Right atrium auricular region (tissue), 2 donors: ENCODE results near the gene PYHIN1. TPM values are rescaled to one million over a fixed set of nuclear protein-coding genes. Genes with fewer than 3 reads are reported as not detected.

ENCODE experiments used
- DNase-seq: peaks from one replicate; pipeline ENCODE4 v3.0.0-alpha.2; 2019; ENCODE audit warnings: low spot score
- H3K27ac ChIP-seq, 2 donors: fragments of 200-600 bp; sonication (generic); 1 replicate in 1 of 2; 2 replicates in 1 of 2; pipeline ENCODE4 v1.5.1; 2016 to 2019
- H3K27me3 ChIP-seq, 2 donors: fragments of 200-600 bp; sonication (generic); one replicate each; pipeline versions ENCODE4 v1.5.1 to v1.6.0; 2017 to 2019
- H3K36me3 ChIP-seq: fragments of 200-600 bp; sonication (generic); one replicate; pipeline ENCODE4 v1.5.1; 2016
- H3K4me1 ChIP-seq, 2 donors: fragments of 200-600 bp; sonication (generic); one replicate each; pipeline versions ENCODE4 v1.5.1 to v1.6.0; 2017 to 2019
- H3K4me3 ChIP-seq, 2 donors: fragments of 200-600 bp; sonication (generic); 1 replicate in 1 of 2; 2 replicates in 1 of 2; pipeline ENCODE4 v1.5.1; 2017 to 2019; ENCODE audit warnings: mild to moderate bottlenecking in 1 of 2, moderate library complexity in 1 of 2
- H3K9me3 ChIP-seq, 2 donors: fragments of 200-600 bp; sonication (generic); one replicate each; pipeline ENCODE4 v1.5.1; 2019
- CTCF ChIP-seq, 2 donors: fragments of 200-600 bp; sonication (generic); IDR thresholded peaks; one replicate each; pipeline ENCODE4 v1.5.1; 2019; ENCODE audit warnings: antibody characterized with exemption in 2 of 2
- total RNA-seq, 2 donors: library from RNA; depleted of rRNA; stranded (reverse); fragments of >200 nt; gene quantifications; one replicate each; pipeline ENCODE4 v1.1.0, GENCODE V29; 2016

PYHIN1 gene
- total RNA-seq, 2 donors from 2014 or later: 0.63 TPM; not detected in 1

GRCh38 chr1:158979229-158979628 is 47.9 kb downstream of the PYHIN1 start:
- no peak for TF ChIP-seq CTCF (IDR thresholded peaks at IDR 0.05)
- DNase-seq: no peak
- H3K36me3 ChIP-seq: no peaks in the 10 kb centered on the region
- H3K27me3 ChIP-seq: no peaks in the 10 kb centered on the region
- no peaks in the 10 kb centered on the region for H3K4me1 ChIP-seq
- H3K9me3 ChIP-seq: no peaks in the 10 kb centered on the region
- H3K4me3 ChIP-seq: no peak overlapping the region
- no peak overlapping the region for H3K27ac ChIP-seq

GRCh38 chr1:158983235-158983634 is 51.9 kb downstream of the PYHIN1 start:
- TF ChIP-seq CTCF (IDR thresholded peaks at IDR 0.05): no peak
- H3K36me3 ChIP-seq: no peaks in the 10 kb centered on the region
- H3K4me1 ChIP-seq: no peaks in the 10 kb centered on the region
- no peak overlapping the region for H3K27ac ChIP-seq
- H3K9me3 ChIP-seq: no peaks in the 10 kb centered on the region
- no peaks in the 10 kb centered on the region for H3K27me3 ChIP-seq
- no peak for DNase-seq
- no peak overlapping the region for H3K4me3 ChIP-seq

- no peaks in the 10 kb centered on the region for H3K9me3 ChIP-seq
- H3K27ac ChIP-seq: no peak overlapping the region
- DNase-seq: no peak
- no peaks in the 10 kb centered on the region for H3K36me3 ChIP-seq
- H3K27me3 ChIP-seq: no peaks in the 10 kb centered on the region
- TF ChIP-seq CTCF (IDR thresholded peaks at IDR 0.05): no peak
- no peaks in the 10 kb centered on the region for H3K4me1 ChIP-seq
- H3K4me3 ChIP-seq: no peak overlapping the region
Measured at GRCh38 chr1:158984386-158984785, 53.0 kb downstream of the PYHIN1 start.

GRCh38 chr1:158989424-158989823 is 58.1 kb downstream of the PYHIN1 start:
- DNase-seq: no peak
- TF ChIP-seq CTCF (IDR thresholded peaks at IDR 0.05): no peak
- Histone ChIP-seq H3K9me3 (peaks cover 0 to 3% of the 10 kb centered on the region in 2 donors), H3K4me3 (no peak overlapping the region), H3K27me3 (no peaks in the 10 kb centered on the region), H3K4me1 (no peaks in the 10 kb centered on the region), H3K27ac (no peak overlapping the region), H3K36me3 (no peaks in the 10 kb centered on the region)

- TF ChIP-seq CTCF (IDR thresholded peaks at IDR 0.05): no peak
- H3K4me1 ChIP-seq: no peaks in the 10 kb centered on the region
- H3K36me3 ChIP-seq: no peaks in the 10 kb centered on the region
- no peaks in the 10 kb centered on the region for H3K27me3 ChIP-seq
- peaks cover 0 to 3% of the 10 kb centered on the region in 2 donors for H3K9me3 ChIP-seq
- H3K27ac ChIP-seq: no peak overlapping the region
- H3K4me3 ChIP-seq: no peak overlapping the region
- DNase-seq: no peak
Measured at GRCh38 chr1:158992787-158993312, 61.5 kb downstream of the PYHIN1 start.

GRCh38 chr1:158996998-158997397 is 65.6 kb downstream of the PYHIN1 start:
- H3K36me3 ChIP-seq: no peaks in the 10 kb centered on the region
- H3K4me1 ChIP-seq: peaks cover 0 to 17% of the 10 kb centered on the region in 2 donors
- no peaks in the 10 kb centered on the region for H3K27me3 ChIP-seq
- H3K27ac ChIP-seq: no peak overlapping the region
- no peak overlapping the region for H3K4me3 ChIP-seq
- H3K9me3 ChIP-seq: peaks cover 0 to 3% of the 10 kb centered on the region in 2 donors
- DNase-seq: no peak
- TF ChIP-seq CTCF (IDR thresholded peaks at IDR 0.05): no peak
